Panc1 (cell line): ENCODE results near the gene ZNF214. TPM values are rescaled to one million over a fixed set of nuclear protein-coding genes. Genes with fewer than 3 reads are reported as not detected.

ENCODE experiments used
- ATAC-seq: fragments of 200-7000 bp; cut with Tn5 transposase; 2 replicates; pipeline ENCODE4 v1.9.1; 2020; ENCODE audit warnings: mild to moderate bottlenecking, moderate library complexity
- BruUV-seq: library from RNA; stranded (reverse); fragments of 400-500 nt; replicated peaks from 2 replicates; lab custom pipeline; 2021; lab: Mats Ljungman, UMichigan
- CTCF ChIA-PET: fragments of 300-600 bp; sonication (Branson Sonifier 250); formaldehyde crosslinking; loops from one replicate; lab custom pipeline; 2022; ENCODE audit warnings: antibody characterized with exemption; lab: Charles Lee
- POLR2A ChIA-PET: fragments of 300-600 bp; sonication (Branson Sonifier 250); formaldehyde crosslinking; loops from one replicate; lab custom pipeline; 2022; ENCODE audit warnings: antibody characterized with exemption; lab: Charles Lee
- DNase-seq: peaks from one replicate; pipeline ENCODE4 v3.0.0-alpha.2; 2010; ENCODE audit warnings: low read depth, low spot score
- H3K27ac ChIP-seq: 2 replicates; pipeline ENCODE4 v1.5.1; 2011; ENCODE audit warnings: mild to moderate bottlenecking, low read length, inconsistent platforms
- H3K27me3 ChIP-seq: fragments of 200-500 bp; sonication (Bioruptor generic); 2 replicates; pipeline ENCODE4 v1.6.0; 2014; ENCODE audit warnings: low read length, inconsistent platforms; ENCODE audit not compliant: control insufficient read depth, insufficient read depth
- H3K36me3 ChIP-seq: fragments of 200-500 bp; sonication (Bioruptor generic); 2 replicates; pipeline ENCODE4 v1.5.1; 2014; ENCODE audit warnings: inconsistent platforms, mild to moderate bottlenecking, low read length, moderate library complexity; ENCODE audit not compliant: control insufficient read depth, insufficient read depth
- H3K4me1 ChIP-seq: 2 replicates; pipeline ENCODE4 v1.5.1; 2011; ENCODE audit warnings: inconsistent platforms, mild to moderate bottlenecking, low read length, moderate library complexity; ENCODE audit not compliant: control insufficient read depth, insufficient read depth
- H3K4me3 ChIP-seq, 2 experiments: 2 replicates each; pipeline ENCODE4 v1.5.1; 2011 to 2012; ENCODE audit warnings: low read depth in 2 of 2, low read length in 2 of 2, mild to moderate bottlenecking in 2 of 2, inconsistent platforms in 1 of 2, moderate library complexity in 1 of 2
- H3K9me3 ChIP-seq: fragments of 200-500 bp; sonication (Bioruptor generic); 2 replicates; pipeline ENCODE4 v1.5.1; 2014; ENCODE audit warnings: low read depth, mild to moderate bottlenecking, inconsistent platforms, low read length, moderate library complexity; ENCODE audit not compliant: control insufficient read depth, insufficient read depth
- CTCF ChIP-seq: fragments of 450-650 bp; IDR thresholded peaks from 2 replicates; pipeline ENCODE4 v1.5.1; 2017; ENCODE audit warnings: mild to moderate bottlenecking
- POLR2AphosphoS5 ChIP-seq: IDR thresholded peaks from 2 replicates; pipeline ENCODE4 v1.6.1; 2012; ENCODE audit warnings: mild to moderate bottlenecking, low read depth, low read length, moderate library complexity
- REST ChIP-seq, 2 experiments: IDR thresholded peaks; 2 replicates each; pipeline ENCODE4 v1.6.1; 2011 to 2012; ENCODE audit warnings: low read depth in 2 of 2, control low read depth in 1 of 2, low read length in 1 of 2, mild to moderate bottlenecking in 1 of 2, moderate library complexity in 1 of 2; ENCODE audit not compliant: insufficient read depth in 1 of 2
- SIN3A ChIP-seq: IDR thresholded peaks from 2 replicates; pipeline ENCODE4 v1.6.1; 2012; ENCODE audit warnings: low read depth, mild to moderate bottlenecking, low read length, moderate library complexity, borderline replicate concordance; ENCODE audit not compliant: insufficient read depth
- TCF7L2 ChIP-seq: IDR thresholded peaks from 2 replicates; pipeline ENCODE4 v1.6.1; 2011; ENCODE audit warnings: mild to moderate bottlenecking, low read depth, low read length, inconsistent platforms
- in situ Hi-C: cut with HindIII; loops from 2 replicates; pipeline ENCODE4 v1.10.0; 2016; ENCODE audit warnings: low sequenced_read_pairs, low pct_unique_long_range_greater_than_20kb
- intact Hi-C: fragments of 100-400 bp; cut with micrococcal nuclease; formaldehyde crosslinking; loops from one replicate; pipeline ENCODE4 v1.10.0; 2022; ENCODE audit not compliant: unreplicated experiment
- total RNA-seq: library from RNA; stranded (reverse); gene quantifications from one replicate; pipeline ENCODE4 v1.2.1, GENCODE V29; 2021; ENCODE audit not compliant: unreplicated experiment

The ZNF214 gene
- total RNA-seq, 1 experiment from 2014 or later = 3.0 TPM

- no peak for TF ChIP-seq TCF7L2
- TF ChIP-seq CTCF = no peak
- no peak for TF ChIP-seq POLR2AphosphoS5
- TF ChIP-seq SIN3A = no peak
- TF ChIP-seq REST (IDR thresholded peaks at IDR 0.05; ENCODE audit: insufficient read depth in 1 of 2, low read depth in 2 of 2, low read length in 1 of 2) = no peak
- Histone ChIP-seq H3K4me1 (no peaks in the 10 kb centered on the region), H3K27ac (no peak overlapping the region), H3K4me3 (no peak overlapping the region), H3K36me3 (no peaks in the 10 kb centered on the region), H3K9me3 (no peaks in the 10 kb centered on the region), H3K27me3 (no peaks in the 10 kb centered on the region)
- DNase-seq (no peak), ATAC-seq (no peak)
- in situ Hi-C loops = no loop called here
- CTCF ChIA-PET = no interaction called here
- no TSS peak for BruUV-seq
- intact Hi-C loops = no loop called here
- POLR2A ChIA-PET = no interaction called here
These were observed 51.3 kb downstream of the ZNF214 start for GRCh38 chr11:6968816-6969215.

- DNase-seq = no peak
- Histone ChIP-seq H3K27me3 (no peaks in the 10 kb centered on the region), H3K4me1 (no peaks in the 10 kb centered on the region), H3K4me3 (no peak overlapping the region), H3K9me3 (no peaks in the 10 kb centered on the region), H3K36me3 (no peaks in the 10 kb centered on the region), H3K27ac (no peak overlapping the region)
- in situ Hi-C loops (no loop called here), intact Hi-C loops (no loop called here)
- TF ChIP-seq TCF7L2 (no peak), CTCF (no peak), POLR2AphosphoS5 (no peak), SIN3A (no peak), REST (IDR thresholded peaks at IDR 0.05; ENCODE audit: insufficient read depth in 1 of 2, low read depth in 2 of 2, low read length in 1 of 2) (no peak)
- POLR2A ChIA-PET = no interaction called here
- no peak for ATAC-seq
- no TSS peak for BruUV-seq
- CTCF ChIA-PET = no interaction called here
These were observed 57.5 kb downstream of the ZNF214 start for GRCh38 chr11:6962673-6963072.
